ENCODE measurements around the gene ROPN1L. TPM values are rescaled to one million over a fixed set of nuclear protein-coding genes. Genes with fewer than 3 reads are reported as not detected.

Gene ROPN1L
- total and polyA plus RNA-seq, 5 donors from 2014 or later: 3.0 to 14.4 (median 5.3) TPM

DNA sequence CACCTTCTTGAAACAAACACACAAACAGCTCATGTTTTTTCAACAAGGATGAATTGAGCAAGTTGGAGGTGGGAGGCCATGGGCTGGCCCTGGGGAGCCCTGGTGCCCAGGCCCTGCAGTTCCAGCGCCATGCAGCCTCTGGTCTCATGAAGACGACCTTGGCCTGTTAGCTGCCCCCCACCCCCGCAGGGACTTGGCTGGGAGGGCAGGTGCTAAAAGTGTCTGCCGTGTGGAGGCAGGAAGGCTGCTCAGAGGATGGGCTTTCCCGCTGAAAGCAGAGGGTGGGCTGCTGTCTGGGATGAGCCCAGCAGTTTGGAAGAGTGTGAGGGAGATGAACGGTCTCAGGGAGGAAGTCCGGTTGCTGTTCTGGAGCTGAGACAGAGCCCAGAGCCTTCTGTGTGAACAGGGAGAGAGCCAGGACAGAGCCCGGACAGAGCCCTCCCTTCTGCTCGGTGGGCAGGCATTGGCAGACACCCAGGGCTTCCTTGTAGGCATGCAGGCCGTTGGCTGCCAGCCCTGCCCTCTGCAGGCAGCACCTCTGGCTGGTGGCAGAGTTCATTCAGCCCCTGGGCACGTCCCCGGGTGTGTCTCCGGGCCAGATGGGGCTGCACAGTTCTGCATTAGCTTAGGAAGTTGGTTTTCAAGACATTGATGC lies 18.7 kb downstream of the ROPN1L start:
- Histone ChIP-seq H3K9me3 (ENCODE audit: control insufficient read depth in 2 of 2, low read length in 2 of 2) (no peaks in the 10 kb centered on the region), H3K4me1 (ENCODE audit: control insufficient read depth, insufficient read depth, low read length, poor library complexity, severe bottlenecking) (no peaks in the 10 kb centered on the region), H3K27me3 (ENCODE audit: control insufficient read depth, insufficient read depth, low read length) (no peaks in the 10 kb centered on the region), H3K4me3 (ENCODE audit: low read depth, low read length) (no peak overlapping the region), H3K36me3 (ENCODE audit: control insufficient read depth, insufficient read depth, low read length) (peaks cover 2% of the 10 kb centered on the region), H3K27ac (ENCODE audit: insufficient read depth, low read length, poor library complexity, severe bottlenecking) (no peak overlapping the region)
- Mint-ChIP-seq H3K36me3 (peaks cover 14% of the 10 kb centered on the region), H3K4me1 (peaks cover 0 to 3% (median 0%) of the 10 kb centered on the region in 4 donors), H3K27ac (peak overlapping the region in 1 of 3 donors; percentile 69), H3K4me3 (no peak overlapping the region), H3K27me3 (peaks cover 4% of the 10 kb centered on the region), H3K9me3 (no peaks in the 10 kb centered on the region)
- DNase-seq (no peak), ATAC-seq (ENCODE audit: low read depth in 2 of 2) (no peak)

DNA sequence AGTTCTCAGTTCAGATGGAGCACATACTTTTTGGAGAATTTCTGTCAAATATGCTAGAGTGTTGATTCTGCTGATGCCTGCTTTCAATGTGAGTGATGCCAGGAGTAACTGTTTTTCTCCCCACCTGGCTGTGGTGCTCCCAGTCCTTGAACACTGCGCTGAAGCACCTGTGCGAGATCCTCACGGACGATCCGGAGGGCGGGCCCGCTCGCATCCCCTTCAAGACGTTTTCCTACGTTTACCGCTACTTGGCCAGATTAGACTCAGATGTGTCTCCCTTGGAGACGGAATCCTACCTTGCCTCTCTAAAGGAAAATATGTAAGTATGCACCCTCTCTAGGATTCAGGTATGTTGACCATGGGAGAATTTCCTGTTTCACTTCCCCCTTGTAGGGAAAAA lies 19.4 kb downstream of the ROPN1L start:
- Mint-ChIP-seq H3K27ac (peak overlapping the region in 1 of 3 donors; percentile 69), H3K4me1 (peaks cover 0 to 3% (median 0%) of the 10 kb centered on the region in 4 donors), H3K27me3 (peaks cover 4% of the 10 kb centered on the region)

DNA sequence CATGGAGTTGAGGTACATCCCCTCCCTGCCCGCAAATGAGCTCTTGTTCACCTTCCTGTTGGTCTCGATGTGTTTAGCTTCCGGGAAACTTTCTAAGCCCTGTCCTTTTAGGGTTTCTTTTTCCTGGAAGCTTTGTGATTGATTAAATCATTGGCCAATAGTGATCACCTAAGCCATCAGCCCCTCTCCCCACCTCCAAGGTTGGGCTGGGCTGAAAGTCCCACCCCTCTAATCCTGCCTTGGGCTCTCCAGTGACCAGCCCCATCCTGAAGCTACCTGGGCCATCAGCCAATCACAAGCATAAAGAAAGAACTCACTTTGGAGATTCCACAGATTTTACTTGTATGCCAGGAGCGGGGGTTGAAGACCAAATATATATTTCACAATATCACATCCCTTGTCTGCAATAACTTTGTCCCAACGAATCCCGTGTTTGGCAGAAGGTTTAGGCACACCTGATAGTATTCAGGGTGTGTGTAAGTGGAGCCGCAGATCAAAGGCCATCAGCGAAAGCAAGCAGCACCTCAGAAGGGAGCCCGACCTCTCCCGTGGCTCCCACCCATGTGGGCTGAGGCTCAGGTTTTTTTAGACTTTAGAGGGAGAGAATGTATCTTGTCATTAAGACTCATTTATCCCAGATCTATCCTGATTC lies 20.4 kb downstream of the ROPN1L start:
- H3K4me3 Mint-ChIP-seq: no peak overlapping the region
- no peaks in the 10 kb centered on the region for H3K27me3 ChIP-seq (ENCODE audit: control insufficient read depth, insufficient read depth, low read length)
- H3K4me3 ChIP-seq (ENCODE audit: low read depth, low read length): no peak overlapping the region
- peaks cover 0 to 8% (median under 1%) of the 10 kb centered on the region in 4 donors for H3K4me1 Mint-ChIP-seq
- peaks cover 4% of the 10 kb centered on the region for H3K27me3 Mint-ChIP-seq
- peak overlapping the region in 2 of 3 donors; percentile 8 to 69 for H3K27ac Mint-ChIP-seq
- ATAC-seq (ENCODE audit: low read depth in 2 of 2): no peak
- H3K36me3 ChIP-seq (ENCODE audit: control insufficient read depth, insufficient read depth, low read length): peaks cover 2% of the 10 kb centered on the region
- no peaks in the 10 kb centered on the region for H3K9me3 Mint-ChIP-seq
- no peak for DNase-seq
- H3K4me1 ChIP-seq (ENCODE audit: control insufficient read depth, insufficient read depth, low read length, poor library complexity, severe bottlenecking): no peaks in the 10 kb centered on the region
- H3K36me3 Mint-ChIP-seq: peaks cover 17% of the 10 kb centered on the region
- no peak overlapping the region for H3K27ac ChIP-seq (ENCODE audit: insufficient read depth, low read length, poor library complexity, severe bottlenecking)
- H3K9me3 ChIP-seq (ENCODE audit: control insufficient read depth in 2 of 2, low read length in 2 of 2): no peaks in the 10 kb centered on the region

More for the DNA sequence above, 19.4 kb downstream of the ROPN1L start:
- H3K4me1 ChIP-seq (ENCODE audit: control insufficient read depth, insufficient read depth, low read length, poor library complexity, severe bottlenecking): no peaks in the 10 kb centered on the region
- H3K4me3 ChIP-seq (ENCODE audit: low read depth, low read length): no peak overlapping the region
- ATAC-seq (ENCODE audit: low read depth in 2 of 2) (no peak), DNase-seq (no peak)
- Mint-ChIP-seq H3K4me3 (no peak overlapping the region), H3K36me3 (peaks cover 17% of the 10 kb centered on the region), H3K9me3 (no peaks in the 10 kb centered on the region)
- peaks cover 2% of the 10 kb centered on the region for H3K36me3 ChIP-seq (ENCODE audit: control insufficient read depth, insufficient read depth, low read length)
- no peaks in the 10 kb centered on the region for H3K27me3 ChIP-seq (ENCODE audit: control insufficient read depth, insufficient read depth, low read length)
- no peaks in the 10 kb centered on the region for H3K9me3 ChIP-seq (ENCODE audit: control insufficient read depth in 2 of 2, low read length in 2 of 2)
- no peak overlapping the region for H3K27ac ChIP-seq (ENCODE audit: insufficient read depth, low read length, poor library complexity, severe bottlenecking)

DNA sequence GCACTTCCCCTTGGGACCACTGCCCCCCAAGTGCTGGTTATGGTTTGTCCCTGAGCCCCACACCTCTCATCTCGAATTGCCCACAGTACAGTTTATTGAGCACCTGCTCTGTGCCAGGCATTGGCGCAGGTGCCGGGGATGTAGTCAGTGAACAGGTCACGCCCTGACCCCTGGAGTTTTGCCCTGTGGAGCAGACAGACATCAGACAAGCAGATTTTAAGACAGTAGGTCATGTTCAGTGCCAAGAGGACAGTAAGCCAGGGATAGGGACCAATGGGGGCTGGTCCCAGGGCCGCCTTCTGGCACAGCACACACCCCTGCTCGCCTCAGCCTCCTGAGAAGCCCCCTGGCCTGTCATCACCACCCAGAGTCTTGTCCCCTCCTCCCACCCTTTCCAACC lies 21.9 kb downstream of the ROPN1L start:
- H3K9me3 ChIP-seq (ENCODE audit: control insufficient read depth in 2 of 2, low read length in 2 of 2): no peaks in the 10 kb centered on the region
- no peak overlapping the region for H3K27ac ChIP-seq (ENCODE audit: insufficient read depth, low read length, poor library complexity, severe bottlenecking)
- no peaks in the 10 kb centered on the region for H3K27me3 ChIP-seq (ENCODE audit: control insufficient read depth, insufficient read depth, low read length)
- Mint-ChIP-seq H3K27me3 (peaks cover 9% of the 10 kb centered on the region), H3K27ac (no peak overlapping the region), H3K9me3 (no peaks in the 10 kb centered on the region), H3K4me1 (peaks cover 0 to 8% (median 2%) of the 10 kb centered on the region in 4 donors), H3K36me3 (peaks cover 17% of the 10 kb centered on the region), H3K4me3 (no peak overlapping the region)
- ATAC-seq (ENCODE audit: low read depth in 2 of 2) (no peak), DNase-seq (no peak)
- no peak overlapping the region for H3K4me3 ChIP-seq (ENCODE audit: low read depth, low read length)
- H3K4me1 ChIP-seq (ENCODE audit: control insufficient read depth, insufficient read depth, low read length, poor library complexity, severe bottlenecking): no peaks in the 10 kb centered on the region
- peaks cover 2% of the 10 kb centered on the region for H3K36me3 ChIP-seq (ENCODE audit: control insufficient read depth, insufficient read depth, low read length)

- Histone ChIP-seq H3K27me3 (ENCODE audit: control insufficient read depth, insufficient read depth, low read length) (no peaks in the 10 kb centered on the region), H3K4me3 (ENCODE audit: low read depth, low read length) (no peak overlapping the region), H3K36me3 (ENCODE audit: control insufficient read depth, insufficient read depth, low read length) (peaks cover 2% of the 10 kb centered on the region), H3K27ac (ENCODE audit: insufficient read depth, low read length, poor library complexity, severe bottlenecking) (no peak overlapping the region), H3K9me3 (ENCODE audit: control insufficient read depth in 2 of 2, low read length in 2 of 2) (no peaks in the 10 kb centered on the region), H3K4me1 (ENCODE audit: control insufficient read depth, insufficient read depth, low read length, poor library complexity, severe bottlenecking) (no peaks in the 10 kb centered on the region)
- Mint-ChIP-seq H3K4me1 (peaks cover 0 to 8% (median 2%) of the 10 kb centered on the region in 4 donors), H3K9me3 (no peaks in the 10 kb centered on the region), H3K36me3 (peaks cover 17% of the 10 kb centered on the region), H3K27ac (no peak overlapping the region), H3K27me3 (peaks cover 9% of the 10 kb centered on the region), H3K4me3 (no peak overlapping the region)
- no peak for DNase-seq
- ATAC-seq (ENCODE audit: low read depth in 2 of 2): no peak
These were observed 22.5 kb downstream of the ROPN1L start for GRCh38 chr5:10464173-10464572.

- no peaks in the 10 kb centered on the region for H3K9me3 Mint-ChIP-seq
- Histone ChIP-seq H3K4me1 (ENCODE audit: control insufficient read depth, insufficient read depth, low read length, poor library complexity, severe bottlenecking) (no peaks in the 10 kb centered on the region), H3K27ac (ENCODE audit: insufficient read depth, low read length, poor library complexity, severe bottlenecking) (no peak overlapping the region), H3K27me3 (ENCODE audit: control insufficient read depth, insufficient read depth, low read length) (no peaks in the 10 kb centered on the region), H3K36me3 (ENCODE audit: control insufficient read depth, insufficient read depth, low read length) (peaks cover 2% of the 10 kb centered on the region), H3K9me3 (ENCODE audit: control insufficient read depth in 2 of 2, low read length in 2 of 2) (no peaks in the 10 kb centered on the region), H3K4me3 (ENCODE audit: low read depth, low read length) (no peak overlapping the region)
- no peak overlapping the region for H3K27ac Mint-ChIP-seq
- peaks cover 6% of the 10 kb centered on the region for H3K27me3 Mint-ChIP-seq
- peaks cover 0 to 8% (median 2%) of the 10 kb centered on the region in 4 donors for H3K4me1 Mint-ChIP-seq
- no peak for DNase-seq
- no peak overlapping the region for H3K4me3 Mint-ChIP-seq
- no peak for ATAC-seq (ENCODE audit: low read depth in 2 of 2)
- H3K36me3 Mint-ChIP-seq: peaks cover 17% of the 10 kb centered on the region
These were observed 24.0 kb downstream of the ROPN1L start for GRCh38 chr5:10465726-10466125.

- DNase-seq (no peak), ATAC-seq (ENCODE audit: low read depth in 2 of 2) (no peak)
- Histone ChIP-seq H3K27ac (ENCODE audit: insufficient read depth, low read length, poor library complexity, severe bottlenecking) (no peak overlapping the region), H3K27me3 (ENCODE audit: control insufficient read depth, insufficient read depth, low read length) (no peaks in the 10 kb centered on the region), H3K9me3 (ENCODE audit: control insufficient read depth in 2 of 2, low read length in 2 of 2) (no peaks in the 10 kb centered on the region), H3K4me3 (ENCODE audit: low read depth, low read length) (no peak overlapping the region), H3K36me3 (ENCODE audit: control insufficient read depth, insufficient read depth, low read length) (peaks cover under 1% of the 10 kb centered on the region), H3K4me1 (ENCODE audit: control insufficient read depth, insufficient read depth, low read length, poor library complexity, severe bottlenecking) (no peaks in the 10 kb centered on the region)
- Mint-ChIP-seq H3K4me1 (peaks cover 0 to 8% (median 2%) of the 10 kb centered on the region in 4 donors), H3K27ac (no peak overlapping the region), H3K9me3 (no peaks in the 10 kb centered on the region), H3K27me3 (peaks cover 6% of the 10 kb centered on the region), H3K4me3 (no peak overlapping the region), H3K36me3 (peaks cover 15% of the 10 kb centered on the region)
These were observed 24.9 kb downstream of the ROPN1L start for GRCh38 chr5:10466446-10467073.

Measured in CD4-positive, CD25-positive, alpha-beta regulatory T cell (primary cell).